A673 (cell line): ENCODE measurements around the gene TRIM61. TPM values are rescaled to one million over a fixed set of nuclear protein-coding genes. Genes with fewer than 3 reads are reported as not detected.
"Not testable (repeated sequence)": the region's sequence is repeated elsewhere in the genome, so short reads cannot be mapped to it uniquely, and the experiment has no call there.

ENCODE experiments used
- Bru-seq: library from RNA; stranded (reverse); fragments of 400-500 nt; gene quantifications from one replicate; lab custom pipeline; 2021; lab: Mats Ljungman, UMichigan
- BruChase-seq, 2 experiments: library from RNA; stranded (reverse); fragments of 400-500 nt; gene quantifications; one replicate each; lab custom pipeline; 2021; lab: Mats Ljungman, UMichigan
- BruUV-seq: library from RNA; stranded (reverse); fragments of 400-500 nt; replicated peaks from 2 replicates; lab custom pipeline; 2021; lab: Mats Ljungman, UMichigan
- CTCF ChIA-PET: fragments of 300-600 bp; sonication (Branson Sonifier 250); formaldehyde crosslinking; loops from one replicate; lab custom pipeline; 2022; ENCODE audit warnings: antibody characterized with exemption; lab: Charles Lee
- POLR2A ChIA-PET: fragments of 300-600 bp; sonication (Branson Sonifier 250); formaldehyde crosslinking; loops from one replicate; lab custom pipeline; 2022; ENCODE audit warnings: antibody characterized with exemption; ENCODE audit not compliant: low non-redundant PET; lab: Charles Lee
- DNase-seq: peaks from one replicate; pipeline ENCODE4 v3.0.0-alpha.2; 2015; ENCODE audit warnings: low spot score
- H3K27ac ChIP-seq: fragments of 200-600 bp; sonication (generic); 2 replicates; pipeline ENCODE4 v1.5.1; 2016; ENCODE audit warnings: mixed run types, low read depth, mild to moderate bottlenecking, mixed read lengths, antibody characterized with exemption, low read length; ENCODE audit not compliant: poor library complexity, severe bottlenecking
- H3K27me3 ChIP-seq: fragments of 200-600 bp; sonication (generic); replicated peaks from 2 replicates; pipeline ENCODE4 v1.6.1; 2017; ENCODE audit warnings: mixed run types, low read depth, mild to moderate bottlenecking, mixed read lengths, antibody characterized with exemption, low read length; ENCODE audit not compliant: insufficient read depth, poor library complexity
- H3K36me3 ChIP-seq: fragments of 200-600 bp; sonication (generic); 2 replicates; pipeline ENCODE4 v1.6.1; 2016; ENCODE audit warnings: mixed run types, mild to moderate bottlenecking, mixed read lengths, antibody characterized with exemption, low read length; ENCODE audit not compliant: insufficient read depth, poor library complexity, severe bottlenecking
- H3K4me1 ChIP-seq: fragments of 200-600 bp; sonication (generic); 2 replicates; pipeline ENCODE4 v1.6.1; 2017; ENCODE audit warnings: mixed run types, mild to moderate bottlenecking, mixed read lengths, antibody characterized with exemption, low read length; ENCODE audit not compliant: insufficient read depth, poor library complexity, severe bottlenecking
- H3K4me3 ChIP-seq: fragments of 200-600 bp; sonication (generic); 2 replicates; pipeline ENCODE4 v1.5.1; 2016; ENCODE audit warnings: low read depth, mixed run types, mild to moderate bottlenecking, mixed read lengths, low read length; ENCODE audit not compliant: poor library complexity, severe bottlenecking
- H3K9me3 ChIP-seq: fragments of 200-600 bp; sonication (generic); 2 replicates; pipeline ENCODE4 v1.6.1; 2016; ENCODE audit warnings: mixed run types, low read depth, mild to moderate bottlenecking, mixed read lengths, antibody characterized with exemption, low read length; ENCODE audit not compliant: poor library complexity, severe bottlenecking
- EZH2 ChIP-seq: fragments of 200-600 bp; sonication (generic); IDR thresholded peaks from 2 replicates; pipeline ENCODE4 v1.6.1; 2017; ENCODE audit warnings: borderline replicate concordance, low read depth, mild to moderate bottlenecking, mixed read lengths, antibody characterized with exemption, low read length; ENCODE audit not compliant: poor library complexity, severe bottlenecking
- intact Hi-C: fragments of 100-400 bp; cut with micrococcal nuclease; formaldehyde crosslinking; loops from one replicate; pipeline ENCODE4 v1.10.0; 2022; ENCODE audit not compliant: unreplicated experiment
- long read RNA-seq: library from polyadenylated mRNA; stranded (forward); transcript quantifications from one replicate; pipeline ENCODE4 v2.0.0, GENCODE V29; 2022
- total RNA-seq: library from RNA; stranded (reverse); gene quantifications from 2 replicates; pipeline ENCODE4 v1.2.3, GENCODE V29; 2021
- TF ChIP-seq, protein P1 (sequence below): fragments of 300-800, 200-600 bp; sonication (generic); conservative IDR thresholded peaks from 2 replicates; pipeline ENCODE4 v1.5.1; 2017; ENCODE audit warnings: low read depth, mild to moderate bottlenecking, antibody characterized with exemption, low read length, moderate library complexity, mixed read lengths

The TRIM61 gene
- total RNA-seq, result 2.0 and 4.1 TPM in 2 replicates
- percentile 55 among the genes with signal in this experiment for Bru-seq, nascent RNA
- BruChase-seq, experiment 1, labeled RNA remaining after a 2-hour chase, result percentile 48 among the genes with signal in this experiment
- percentile 45 among the genes with signal in this experiment for BruChase-seq, experiment 2, labeled RNA remaining after a 6-hour chase
- long read RNA-seq, partial matches to known transcripts, result 7 of 10 reads
- long read RNA-seq, other reads (novel, unspliced or antisense), result 3 of 10 reads

DNA sequence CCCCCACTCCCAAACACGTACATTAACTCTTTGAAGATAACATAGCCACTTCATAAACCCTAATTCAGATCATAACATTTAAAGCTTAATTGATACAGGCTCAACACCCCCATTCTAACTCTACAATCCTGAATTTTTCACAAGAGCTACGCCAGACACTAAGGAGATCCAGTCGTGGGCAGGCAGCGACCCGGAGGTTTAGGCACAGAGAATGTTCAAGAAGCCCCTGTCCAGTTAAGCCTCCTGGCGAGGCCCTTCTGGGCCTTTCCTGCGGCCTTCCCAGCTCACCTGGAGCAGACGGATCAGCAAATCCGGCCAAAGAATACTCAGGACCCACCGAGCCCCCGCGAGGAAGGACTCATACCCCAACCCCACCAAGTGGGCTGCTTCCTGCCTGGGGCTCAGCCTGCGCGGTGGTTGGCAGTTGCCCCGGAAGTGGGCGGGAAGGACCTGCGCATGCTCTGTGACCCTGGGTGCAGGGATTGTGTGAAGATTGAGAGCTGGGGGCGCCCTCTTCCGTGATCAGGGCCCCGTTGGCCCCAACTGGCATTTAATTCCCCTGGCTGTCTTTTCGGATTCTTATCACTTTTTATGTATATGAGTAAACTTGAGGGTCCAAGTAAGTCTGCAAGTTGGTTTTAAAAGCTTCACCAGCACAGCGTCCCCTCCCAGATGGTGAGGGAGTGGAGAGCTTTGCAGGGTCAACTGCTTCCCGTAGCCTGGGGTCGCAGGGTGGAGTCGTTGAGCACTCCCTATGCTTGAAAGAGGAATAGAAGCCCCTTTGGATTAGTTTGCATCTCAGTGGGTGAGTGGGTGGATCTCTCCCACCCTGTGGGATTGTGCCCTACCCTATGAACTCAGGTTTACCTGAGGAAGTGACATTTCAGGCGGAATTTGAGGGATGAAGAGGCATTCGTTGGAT, at the start of gene TRIM61:
Gene TRIM61 (minus strand): TSS at position 415 of the 922 bp plus-strand sequence. CDS start 7,655 bp downstream, outside the sequence.
- TF ChIP-seq, protein P1, sequence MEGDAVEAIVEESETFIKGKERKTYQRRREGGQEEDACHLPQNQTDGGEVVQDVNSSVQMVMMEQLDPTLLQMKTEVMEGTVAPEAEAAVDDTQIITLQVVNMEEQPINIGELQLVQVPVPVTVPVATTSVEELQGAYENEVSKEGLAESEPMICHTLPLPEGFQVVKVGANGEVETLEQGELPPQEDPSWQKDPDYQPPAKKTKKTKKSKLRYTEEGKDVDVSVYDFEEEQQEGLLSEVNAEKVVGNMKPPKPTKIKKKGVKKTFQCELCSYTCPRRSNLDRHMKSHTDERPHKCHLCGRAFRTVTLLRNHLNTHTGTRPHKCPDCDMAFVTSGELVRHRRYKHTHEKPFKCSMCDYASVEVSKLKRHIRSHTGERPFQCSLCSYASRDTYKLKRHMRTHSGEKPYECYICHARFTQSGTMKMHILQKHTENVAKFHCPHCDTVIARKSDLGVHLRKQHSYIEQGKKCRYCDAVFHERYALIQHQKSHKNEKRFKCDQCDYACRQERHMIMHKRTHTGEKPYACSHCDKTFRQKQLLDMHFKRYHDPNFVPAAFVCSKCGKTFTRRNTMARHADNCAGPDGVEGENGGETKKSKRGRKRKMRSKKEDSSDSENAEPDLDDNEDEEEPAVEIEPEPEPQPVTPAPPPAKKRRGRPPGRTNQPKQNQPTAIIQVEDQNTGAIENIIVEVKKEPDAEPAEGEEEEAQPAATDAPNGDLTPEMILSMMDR, result no peak; the same call in 1 of the 2 replicates
- TF ChIP-seq EZH2, result no peak
- H3K4me1 ChIP-seq, result no peaks in the 10 kb centered on the region
- DNase-seq, result peak; percentile 70
- H3K36me3 ChIP-seq, result no peaks in the 10 kb centered on the region
- H3K27ac ChIP-seq, result peak within 1 kb of the TSS; percentile 20
- ChIA-PET POLR2A (interaction anchor here (0.7 kb wide), 1 partner anchor 71 kb away, joined by 4 read pairs; no protein-coding TSS in a partner anchor), CTCF (interaction anchor here (0.5 kb wide), 1 partner anchor 21 kb away, joined by 3 read pairs; no protein-coding TSS in a partner anchor)
- peak within 1 kb of the TSS; percentile 52 for H3K4me3 ChIP-seq
- H3K27me3 ChIP-seq, result no peaks in the 10 kb centered on the region
- intact Hi-C loops, result no loop called here
- BruUV-seq, result no TSS peak
- no peaks in the 10 kb centered on the region for H3K9me3 ChIP-seq

DNA sequence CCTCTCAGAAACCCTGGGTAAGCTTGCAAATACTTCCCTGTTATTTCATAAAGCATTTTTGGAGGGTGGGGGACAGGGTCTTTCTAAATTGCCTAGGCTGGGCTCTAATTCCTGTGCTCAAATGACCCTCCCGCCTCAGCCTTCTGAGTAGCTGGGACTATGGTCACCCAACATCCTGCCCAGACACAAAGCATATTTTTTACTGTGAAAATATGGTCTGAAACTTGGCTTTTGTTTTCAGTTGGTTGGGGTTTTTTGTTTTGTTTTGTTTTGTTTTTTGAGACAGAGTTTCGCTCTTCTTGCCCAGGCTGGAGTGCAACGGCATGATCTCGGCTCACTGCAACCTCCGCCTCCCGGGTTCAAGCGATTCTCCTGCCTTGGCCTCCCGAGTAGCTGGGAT, 48.3 kb upstream of the TRIM61 start:
- BruUV-seq, H3K9me3 ChIP-seq, H3K27ac ChIP-seq, H3K4me3 ChIP-seq, DNase-seq, H3K4me1 ChIP-seq, H3K27me3 ChIP-seq, POLR2A ChIA-PET, CTCF ChIA-PET, H3K36me3 ChIP-seq, intact Hi-C loops: not testable (repeated sequence)

DNA sequence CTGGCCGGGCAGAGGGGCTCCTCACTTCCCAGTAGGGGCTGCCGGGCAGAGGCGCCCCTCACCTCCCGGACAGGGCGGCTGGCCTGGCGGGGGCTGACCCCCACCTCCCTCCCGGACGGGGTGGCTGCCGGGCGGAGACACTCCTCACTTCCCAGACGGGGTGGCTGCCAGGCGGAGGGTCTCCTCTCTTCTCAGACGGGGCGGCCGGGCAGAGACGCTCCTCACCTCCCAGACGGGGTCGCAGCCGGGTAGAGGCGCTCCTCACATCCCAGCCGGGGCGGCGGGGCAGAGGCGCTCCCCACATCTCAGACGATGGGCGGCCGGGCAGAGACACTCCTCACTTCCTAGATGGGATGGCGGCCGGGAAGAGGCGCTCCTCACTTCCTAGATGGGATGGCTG, 42.5 kb upstream of the TRIM61 start:
- BruUV-seq, CTCF ChIA-PET, H3K27ac ChIP-seq, POLR2A ChIA-PET, intact Hi-C loops, H3K27me3 ChIP-seq, DNase-seq, H3K4me1 ChIP-seq, H3K36me3 ChIP-seq, H3K9me3 ChIP-seq, H3K4me3 ChIP-seq: not testable (repeated sequence)

DNA sequence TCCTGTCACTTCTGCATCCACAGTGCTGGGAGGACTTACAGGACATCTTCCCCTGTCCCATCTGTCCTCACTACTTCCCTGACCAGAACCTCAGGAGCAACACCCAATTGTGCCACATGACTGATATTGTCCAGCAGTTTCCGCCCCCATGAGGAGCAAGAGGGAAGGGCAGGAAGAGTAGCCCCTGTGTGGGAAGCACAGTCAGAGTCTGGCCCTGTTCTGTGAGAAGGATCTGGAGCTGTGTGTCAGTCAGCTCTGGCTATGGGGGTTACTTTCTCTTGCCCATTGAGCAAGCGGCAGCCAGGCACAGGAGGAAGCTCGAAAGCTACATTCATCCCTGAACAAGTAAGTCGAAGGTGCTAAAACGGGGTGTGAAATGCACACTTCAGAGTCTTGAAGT, 39.5 kb upstream of the TRIM61 start:
- CTCF ChIA-PET, result no interaction called here
- H3K36me3 ChIP-seq, result no peaks in the 10 kb centered on the region
- H3K4me1 ChIP-seq, result no peaks in the 10 kb centered on the region
- no peaks in the 10 kb centered on the region for H3K9me3 ChIP-seq
- no peaks in the 10 kb centered on the region for H3K27me3 ChIP-seq
- POLR2A ChIA-PET, result interaction anchor here (0.6 kb wide), 1 partner anchor 1768 kb away, joined by 3 read pairs; no protein-coding TSS in a partner anchor
- H3K4me3 ChIP-seq, result no peak overlapping the region
- intact Hi-C loops, result no loop called here
- no TSS peak for BruUV-seq
- no peak overlapping the region for H3K27ac ChIP-seq
- peak; percentile 16 for DNase-seq
- TF ChIP-seq, protein P1, result 0 out of 2 replicates have a peak, but pooled peaks have one; percentile 29
- no peak for TF ChIP-seq EZH2
